Myometrial cell (primary cell): Measurements from ENCODE around the gene PML. TPM values are rescaled to one million over a fixed set of nuclear protein-coding genes. Genes with fewer than 3 reads are reported as not detected.

Experiments used
- total RNA-seq: library from RNA; depleted of rRNA; stranded (reverse); fragments of >200 nt; gene quantifications from 2 replicates; pipeline ENCODE4 v1.2.3, GENCODE V29; 2015

Gene PML, protein sequence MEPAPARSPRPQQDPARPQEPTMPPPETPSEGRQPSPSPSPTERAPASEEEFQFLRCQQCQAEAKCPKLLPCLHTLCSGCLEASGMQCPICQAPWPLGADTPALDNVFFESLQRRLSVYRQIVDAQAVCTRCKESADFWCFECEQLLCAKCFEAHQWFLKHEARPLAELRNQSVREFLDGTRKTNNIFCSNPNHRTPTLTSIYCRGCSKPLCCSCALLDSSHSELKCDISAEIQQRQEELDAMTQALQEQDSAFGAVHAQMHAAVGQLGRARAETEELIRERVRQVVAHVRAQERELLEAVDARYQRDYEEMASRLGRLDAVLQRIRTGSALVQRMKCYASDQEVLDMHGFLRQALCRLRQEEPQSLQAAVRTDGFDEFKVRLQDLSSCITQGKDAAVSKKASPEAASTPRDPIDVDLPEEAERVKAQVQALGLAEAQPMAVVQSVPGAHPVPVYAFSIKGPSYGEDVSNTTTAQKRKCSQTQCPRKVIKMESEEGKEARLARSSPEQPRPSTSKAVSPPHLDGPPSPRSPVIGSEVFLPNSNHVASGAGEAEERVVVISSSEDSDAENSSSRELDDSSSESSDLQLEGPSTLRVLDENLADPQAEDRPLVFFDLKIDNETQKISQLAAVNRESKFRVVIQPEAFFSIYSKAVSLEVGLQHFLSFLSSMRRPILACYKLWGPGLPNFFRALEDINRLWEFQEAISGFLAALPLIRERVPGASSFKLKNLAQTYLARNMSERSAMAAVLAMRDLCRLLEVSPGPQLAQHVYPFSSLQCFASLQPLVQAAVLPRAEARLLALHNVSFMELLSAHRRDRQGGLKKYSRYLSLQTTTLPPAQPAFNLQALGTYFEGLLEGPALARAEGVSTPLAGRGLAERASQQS
- total RNA-seq, result 48.1 and 50.2 TPM in 2 replicates

DNA sequence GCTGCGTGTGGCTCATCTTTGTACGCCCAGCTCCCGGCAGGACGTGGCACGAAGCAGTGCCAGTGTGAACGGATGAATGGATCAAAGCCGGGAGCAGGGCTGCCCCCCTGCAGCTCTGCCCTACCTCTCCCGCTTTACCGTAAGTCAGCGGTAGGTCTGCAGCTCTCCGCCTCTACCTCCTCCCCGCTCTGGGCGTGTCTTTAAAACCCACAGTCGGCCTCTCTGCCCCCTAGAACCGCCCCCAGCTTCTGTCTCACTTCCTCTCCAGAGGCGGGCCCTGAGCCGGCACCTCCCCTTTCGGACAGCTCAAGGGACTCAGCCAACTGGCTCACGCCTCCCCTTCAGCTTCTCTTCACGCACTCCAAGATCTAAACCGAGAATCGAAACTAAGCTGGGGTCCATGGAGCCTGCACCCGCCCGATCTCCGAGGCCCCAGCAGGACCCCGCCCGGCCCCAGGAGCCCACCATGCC, at the start of gene PML:
Gene PML, plus strand, starts transcription at position 304 of the 471 bp plus-strand sequence. Its CDS starts 97 bp downstream, at position 401.

DNA sequence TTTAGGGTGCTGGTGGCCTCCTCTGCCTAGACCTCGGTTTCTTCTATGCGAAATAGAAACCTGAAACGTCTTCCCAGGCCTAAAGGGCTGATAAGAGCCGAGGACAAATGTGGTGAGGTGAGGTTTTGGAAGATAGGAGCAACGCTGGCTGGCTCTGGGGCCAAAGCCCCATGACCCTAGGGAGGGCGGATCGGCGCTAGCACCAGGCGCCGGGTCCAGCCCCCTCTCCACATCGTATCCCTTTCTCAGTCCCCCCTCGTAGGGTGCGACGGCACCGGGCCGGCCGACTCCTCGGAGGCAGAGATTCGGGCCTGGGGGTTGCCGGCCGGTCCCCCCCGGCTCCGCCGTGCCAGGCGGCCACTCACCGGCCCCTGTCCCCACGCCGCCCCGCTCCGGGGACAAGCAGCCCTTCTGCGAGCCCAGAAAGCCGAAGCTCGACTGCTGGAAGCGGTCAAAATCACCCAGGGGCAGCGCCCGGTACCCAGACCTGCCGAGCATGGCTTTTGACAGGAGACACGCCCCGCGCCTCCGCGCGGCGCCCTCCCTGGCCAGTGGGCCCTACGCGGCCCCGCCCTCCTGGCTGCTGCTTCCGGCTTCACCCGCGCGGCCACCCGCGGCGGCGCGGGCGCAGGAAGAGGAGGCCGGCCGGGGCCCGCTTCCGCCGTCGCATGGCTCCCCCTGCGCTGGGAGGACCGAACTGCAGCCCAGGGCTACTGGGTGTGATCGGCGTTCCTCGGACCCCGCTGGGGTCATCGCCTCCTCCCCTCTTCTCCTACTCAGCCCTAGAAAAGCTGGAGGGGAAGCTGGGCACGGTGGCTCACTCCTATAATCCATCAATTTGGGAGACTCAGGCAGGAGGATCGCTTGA, 2.6 kb upstream of the PML start, which contains the start of gene STOML1:
Gene STOML1, minus strand, starts transcription at position 570 of the 868 bp plus-strand sequence. Its CDS starts 72 bp downstream, at position 498.

DNA sequence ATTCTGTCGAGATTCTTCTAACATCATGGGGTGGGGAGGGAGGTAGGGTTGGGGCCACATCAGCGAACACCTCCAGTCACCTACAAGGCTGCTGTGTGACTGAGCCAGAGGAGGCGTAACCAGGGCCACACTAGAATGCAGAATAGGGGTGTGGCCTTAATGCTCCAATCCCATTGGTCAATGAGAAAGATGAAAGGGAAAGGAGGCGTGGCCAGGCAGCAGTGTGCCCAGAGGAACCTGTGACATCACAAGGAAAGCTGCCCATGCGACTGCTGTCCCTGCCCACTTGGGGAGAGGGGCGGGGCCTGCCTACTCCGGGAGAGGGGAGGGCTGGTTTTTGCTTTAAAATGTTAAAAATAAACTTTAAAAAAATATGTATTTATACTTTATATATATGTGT, 87.9 kb downstream of the PML start, which contains the start of gene GOLGA6A:
Gene GOLGA6A, minus strand, starts transcription at position 101 of the 400 bp plus-strand sequence. Its CDS starts 41 bp downstream, at position 60.

Other genes starting within 250 kb of the PML start
- not detected in 2 replicates for gene INSYN1, start 241.4 kb upstream of the PML start, total RNA-seq
- gene TBC1D21, start 121.2 kb upstream of the PML start, total RNA-seq, result not detected in 2 replicates
- 43.4 and 44.7 TPM in 2 replicates for gene LOXL1, start 68.3 kb upstream of the PML start, total RNA-seq
- gene STOML1, start 2.4 kb upstream of the PML start, total RNA-seq, result 20.8 and 23.7 TPM in 2 replicates
- not detected in 2 replicates for gene GOLGA6A, start 87.8 kb downstream of the PML start, total RNA-seq
- gene ISLR2, start 135.9 kb downstream of the PML start, total RNA-seq, result 0.18 TPM in 1 of 2 replicates, not detected in the other
- gene ISLR, start 179.0 kb downstream of the PML start, total RNA-seq, result 136 and 187 TPM in 2 replicates
- gene STRA6, start 208.1 kb downstream of the PML start, total RNA-seq, result 9.4 and 11.2 TPM in 2 replicates
- gene CCDC33, start 241.6 kb downstream of the PML start, total RNA-seq, result 0.29 and 1.6 TPM in 2 replicates